Mesenchymal stem cell (in vitro differentiated cells and primary cell): ENCODE data around the gene COL4A1.

ENCODE experiments used
- DNase-seq: peaks from one replicate; pipeline ENCODE4 v3.0.0-alpha.2; 2013
- H2AFZ ChIP-seq: one replicate; pipeline ENCODE4 v1.6.1; 2013; ENCODE audit warnings: low read depth, mild to moderate bottlenecking, control low read depth, inconsistent platforms, low read length, moderate library complexity
- H2AK5ac ChIP-seq: 2 replicates; pipeline ENCODE4 v1.6.1; 2013; ENCODE audit warnings: low read length, moderate library complexity, mild to moderate bottlenecking, inconsistent platforms; ENCODE audit not compliant: severe bottlenecking
- H2BK120ac ChIP-seq: one replicate; pipeline ENCODE4 v1.6.1; 2013; ENCODE audit warnings: low read depth, mild to moderate bottlenecking, inconsistent platforms, low read length, moderate library complexity
- H2BK12ac ChIP-seq, 2 experiments: one replicate each; pipeline ENCODE4 v1.6.1; 2013; ENCODE audit warnings: inconsistent platforms in 2 of 2, low read length in 2 of 2, mild to moderate bottlenecking in 2 of 2, moderate library complexity in 2 of 2, control low read depth in 1 of 2
- H2BK15ac ChIP-seq: one replicate; pipeline ENCODE4 v1.6.1; 2013; ENCODE audit warnings: mild to moderate bottlenecking, low read depth, inconsistent platforms; ENCODE audit not compliant: poor library complexity, severe bottlenecking
- H2BK5ac ChIP-seq: 2 replicates; pipeline ENCODE4 v1.6.1; 2013; ENCODE audit warnings: low read depth, mild to moderate bottlenecking, low read length, control low read depth, inconsistent platforms; ENCODE audit not compliant: poor library complexity, severe bottlenecking
- H3K14ac ChIP-seq, 2 experiments: one replicate each; pipeline ENCODE4 v1.6.1; 2013; ENCODE audit warnings: inconsistent platforms in 2 of 2, low read length in 2 of 2, control low read depth in 1 of 2, mild to moderate bottlenecking in 1 of 2, moderate library complexity in 1 of 2
- H3K18ac ChIP-seq, 2 experiments: one replicate each; pipeline ENCODE4 v1.6.1; 2013; ENCODE audit warnings: inconsistent platforms in 2 of 2, low read length in 2 of 2, control low read depth in 1 of 2, low read depth in 1 of 2, mild to moderate bottlenecking in 1 of 2
- H3K23ac ChIP-seq, 2 experiments: one replicate each; pipeline ENCODE4 v1.6.1; 2013; ENCODE audit warnings: inconsistent platforms in 2 of 2, low read length in 2 of 2, mild to moderate bottlenecking in 2 of 2, moderate library complexity in 2 of 2, control low read depth in 1 of 2
- H3K27ac ChIP-seq: 2 replicates; pipeline ENCODE4 v1.5.1; 2013; ENCODE audit warnings: mild to moderate bottlenecking, moderate library complexity, low read length, control low read depth, inconsistent platforms; ENCODE audit not compliant: poor library complexity, severe bottlenecking
- H3K27me3 ChIP-seq, 2 experiments: 2 replicates each; pipeline versions ENCODE4 v1.6.1 to v1.7.0; 2013; ENCODE audit warnings: low read length in 2 of 2, mild to moderate bottlenecking in 2 of 2, moderate library complexity in 2 of 2, control low read depth in 1 of 2, inconsistent platforms in 1 of 2; ENCODE audit not compliant: control insufficient read depth in 1 of 2, insufficient read depth in 1 of 2
- H3K36me3 ChIP-seq, 2 experiments: 2 replicates each; pipeline versions ENCODE4 v1.6.1 to v1.7.0; 2013; ENCODE audit warnings: low read length in 2 of 2, control low read depth in 1 of 2, inconsistent platforms in 1 of 2, low read depth in 1 of 2, mild to moderate bottlenecking in 1 of 2; ENCODE audit not compliant: insufficient read depth in 2 of 2, control insufficient read depth in 1 of 2
- H3K4ac ChIP-seq, 2 experiments: one replicate each; pipeline ENCODE4 v1.6.1; 2013; ENCODE audit warnings: inconsistent platforms in 2 of 2, low read length in 2 of 2, mild to moderate bottlenecking in 2 of 2, moderate library complexity in 2 of 2, control low read depth in 1 of 2, low read depth in 1 of 2
- H3K4me1 ChIP-seq: 2 replicates; pipeline ENCODE4 v1.6.1; 2013; ENCODE audit warnings: low read depth, low read length, control low read depth; ENCODE audit not compliant: control insufficient read depth, insufficient read depth
- H3K4me2 ChIP-seq: 2 replicates; pipeline ENCODE4 v1.6.1; 2013; ENCODE audit warnings: low read length, mild to moderate bottlenecking, inconsistent platforms; ENCODE audit not compliant: poor library complexity, severe bottlenecking
- H3K4me3 ChIP-seq, 2 experiments: 2 replicates each; pipeline versions ENCODE4 v1.5.1 to v1.7.0; 2013; ENCODE audit warnings: low read length in 2 of 2, mild to moderate bottlenecking in 2 of 2, control low read depth in 1 of 2, low read depth in 1 of 2; ENCODE audit not compliant: insufficient read depth in 1 of 2
- H3K79me1 ChIP-seq: replicated peaks from 2 replicates; pipeline ENCODE4 v1.6.1; 2013; ENCODE audit warnings: mild to moderate bottlenecking, control low read depth, low read length, inconsistent platforms; ENCODE audit not compliant: poor library complexity, severe bottlenecking
- H3K9ac ChIP-seq: 2 replicates; pipeline ENCODE4 v1.7.0; 2013; ENCODE audit warnings: mild to moderate bottlenecking, low read length, moderate library complexity
- H3K9me3 ChIP-seq: 2 replicates; pipeline ENCODE4 v1.7.0; 2013; ENCODE audit warnings: mild to moderate bottlenecking, low read length; ENCODE audit not compliant: control insufficient read depth
- H4K8ac ChIP-seq: one replicate; pipeline ENCODE4 v1.6.1; 2013; ENCODE audit warnings: inconsistent platforms, mild to moderate bottlenecking, low read length, moderate library complexity
- H4K91ac ChIP-seq: one replicate; pipeline ENCODE4 v1.6.1; 2013; ENCODE audit warnings: mild to moderate bottlenecking, low read length, inconsistent platforms
- WGBS: methylation state at CpG from one replicate; pipeline ENCODE4 v1.1.7; 2013; ENCODE audit warnings: mixed read lengths; 5-methylcytosine and 5-hydroxymethylcytosine counted together

COL4A1 gene

DNA sequence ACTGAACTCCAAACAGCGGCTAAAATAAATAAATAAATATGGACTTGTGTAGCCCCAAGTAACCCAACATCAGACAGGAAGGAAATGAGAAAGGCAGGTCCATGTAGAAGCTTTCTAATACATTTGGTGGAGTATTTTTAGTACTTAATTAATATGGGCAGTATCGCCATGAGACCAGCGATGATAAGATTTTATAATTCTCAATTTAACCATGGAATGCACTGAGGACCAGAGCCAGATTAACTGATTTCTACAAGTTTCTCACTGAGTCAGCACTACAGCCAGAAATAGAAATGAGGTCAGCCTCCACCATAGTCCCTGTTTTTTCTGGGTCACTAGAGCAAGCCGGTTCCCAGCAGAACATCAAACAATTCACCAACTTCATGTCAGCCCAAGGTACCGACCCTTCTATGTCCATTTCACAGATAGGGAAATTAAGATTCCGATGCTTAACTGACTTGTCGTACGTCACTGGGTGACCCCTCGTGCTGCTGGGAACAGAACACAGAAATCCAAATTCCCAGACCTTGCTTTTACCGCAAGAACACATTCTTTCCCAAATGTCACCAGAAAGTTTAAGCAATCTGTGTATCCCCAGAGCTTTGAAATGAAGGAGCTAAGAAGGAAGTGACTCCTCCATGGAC is 90.4 kb downstream of the COL4A1 start:
- Histone ChIP-seq H3K9me3 (no peaks in the 10 kb centered on the region), H2AK5ac (no peak overlapping the region), H3K9ac (peak overlapping the region; percentile 61), H4K91ac (no peak overlapping the region), H3K18ac (no peak overlapping the region), H2AFZ (no peak overlapping the region), H3K4me3 (peak overlapping the region in 1 of 2 experiments; percentile 46), H3K27me3 (no peaks in the 10 kb centered on the region), H2BK120ac (no peak overlapping the region), H3K4ac (peak overlapping the region in 1 of 2 experiments; percentile 42), H3K27ac (no peak overlapping the region), H2BK15ac (no peak overlapping the region), H2BK5ac (no peak overlapping the region), H3K23ac (peak overlapping the region in 1 of 2 experiments; percentile 36), H2BK12ac (no peak overlapping the region), H4K8ac (no peak overlapping the region), H3K36me3 (peaks cover 11 to 40% of the 10 kb centered on the region in 2 experiments), H3K79me1 (peaks cover 25% of the 10 kb centered on the region), H3K14ac (peak overlapping the region in 1 of 2 experiments; percentile 26), H3K4me1 (peaks cover 16% of the 10 kb centered on the region), H3K4me2 (no peak overlapping the region)
- WGBS: 72% methylated on average over 10 of the region's 10 CpGs
- DNase-seq: peak; percentile 90

DNA sequence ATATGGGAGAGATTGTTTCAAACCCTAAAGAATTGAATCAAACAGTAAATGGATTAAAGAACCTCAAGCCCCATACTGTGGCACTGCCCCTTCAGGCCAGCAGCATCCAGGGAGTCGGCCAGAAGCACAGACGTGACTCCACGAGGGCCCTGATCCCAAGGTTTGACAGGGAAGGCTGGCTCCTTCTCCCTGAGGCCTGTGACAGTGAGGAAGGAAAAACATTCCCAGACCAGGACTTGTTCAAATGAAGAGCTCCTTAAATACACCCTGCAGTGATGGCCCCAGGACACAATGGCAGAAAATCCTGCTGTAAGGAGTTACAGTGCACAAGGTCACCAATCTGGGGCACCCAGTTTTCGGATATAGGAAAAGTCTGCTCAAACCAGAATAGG is 91.0 kb downstream of the COL4A1 start:
- no peak overlapping the region for H2BK15ac ChIP-seq
- no peaks in the 10 kb centered on the region for H3K27me3 ChIP-seq
- peaks cover 28% of the 10 kb centered on the region for H3K79me1 ChIP-seq
- H3K4ac ChIP-seq: no peak overlapping the region
- H3K14ac ChIP-seq: no peak overlapping the region
- peak; percentile 58 for DNase-seq
- H3K23ac ChIP-seq: no peak overlapping the region
- H3K4me3 ChIP-seq: peak overlapping the region in 1 of 2 experiments; percentile 46
- H2AFZ ChIP-seq: no peak overlapping the region
- H3K18ac ChIP-seq: no peak overlapping the region
- no peak overlapping the region for H4K91ac ChIP-seq
- H3K4me2 ChIP-seq: no peak overlapping the region
- peak overlapping the region; percentile 6 for H3K9ac ChIP-seq
- peaks cover 16% of the 10 kb centered on the region for H3K4me1 ChIP-seq
- H2BK12ac ChIP-seq: peak overlapping the region in 1 of 2 experiments; percentile 60
- H2BK120ac ChIP-seq: no peak overlapping the region
- H2BK5ac ChIP-seq: no peak overlapping the region
- no peak overlapping the region for H2AK5ac ChIP-seq
- no peak overlapping the region for H3K27ac ChIP-seq
- no peak overlapping the region for H4K8ac ChIP-seq
- H3K36me3 ChIP-seq: peaks cover 16 to 43% of the 10 kb centered on the region in 2 experiments
- H3K9me3 ChIP-seq: no peaks in the 10 kb centered on the region
- WGBS: 58% methylated on average over 4 of the region's 4 CpGs

- Histone ChIP-seq H3K79me1 (peaks cover 32% of the 10 kb centered on the region), H2BK12ac (no peak overlapping the region), H3K27me3 (no peaks in the 10 kb centered on the region)
Observed at GRCh38 chr13:110215606-110216005, 91.4 kb downstream of the COL4A1 start.

DNA sequence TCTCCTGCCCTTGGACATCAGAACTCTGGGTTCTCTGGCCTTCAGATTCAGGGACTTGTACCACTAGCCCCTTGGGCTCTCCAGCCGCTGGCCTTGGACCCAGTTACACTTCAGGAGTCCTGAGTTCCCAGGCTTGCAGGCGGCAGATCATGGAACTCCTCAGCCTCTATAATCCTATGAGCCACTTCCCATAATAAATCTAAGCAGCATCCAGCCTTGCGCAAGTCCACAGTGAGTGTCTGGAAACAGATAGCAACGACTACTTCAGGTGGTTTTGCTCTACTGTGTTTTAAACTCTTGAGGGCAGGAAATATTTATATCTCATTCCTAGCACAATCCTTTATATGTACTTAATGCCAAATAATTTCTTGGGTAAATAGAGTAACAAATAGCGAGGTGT is 92.3 kb downstream of the COL4A1 start:
- H2AFZ ChIP-seq: no peak overlapping the region
- peaks cover 16% of the 10 kb centered on the region for H3K4me1 ChIP-seq
- H3K9me3 ChIP-seq: no peaks in the 10 kb centered on the region
- H3K79me1 ChIP-seq: peaks cover 33% of the 10 kb centered on the region
- H3K27ac ChIP-seq: no peak overlapping the region
- H2BK120ac ChIP-seq: no peak overlapping the region
- no peak overlapping the region for H3K9ac ChIP-seq
- H2BK15ac ChIP-seq: peak overlapping the region; percentile 60
- H3K4me2 ChIP-seq: no peak overlapping the region
- WGBS: 71% methylated on average over 5 of the region's 5 CpGs
- H2AK5ac ChIP-seq: no peak overlapping the region
- no peak overlapping the region for H3K18ac ChIP-seq
- no peak overlapping the region for H3K4ac ChIP-seq
- no peak overlapping the region for H4K91ac ChIP-seq
- peaks cover 30 to 52% of the 10 kb centered on the region in 2 experiments for H3K36me3 ChIP-seq
- H3K14ac ChIP-seq: no peak overlapping the region
- no peak overlapping the region for H2BK5ac ChIP-seq
- peak; percentile 86 for DNase-seq
- H4K8ac ChIP-seq: no peak overlapping the region
- H3K23ac ChIP-seq: no peak overlapping the region
- no peak overlapping the region for H2BK12ac ChIP-seq
- no peak overlapping the region for H3K4me3 ChIP-seq
- no peaks in the 10 kb centered on the region for H3K27me3 ChIP-seq

More at GRCh38 chr13:110215606-110216005, 91.4 kb downstream of the COL4A1 start:
- Histone ChIP-seq H3K27ac (no peak overlapping the region), H2AFZ (no peak overlapping the region), H4K91ac (no peak overlapping the region), H3K9me3 (no peaks in the 10 kb centered on the region), H3K18ac (no peak overlapping the region), H3K23ac (no peak overlapping the region), H3K9ac (no peak overlapping the region), H2BK5ac (no peak overlapping the region), H2AK5ac (no peak overlapping the region), H3K4me3 (no peak overlapping the region), H3K4me2 (no peak overlapping the region), H3K36me3 (peaks cover 20 to 46% of the 10 kb centered on the region in 2 experiments), H3K4me1 (peaks cover 16% of the 10 kb centered on the region), H3K14ac (no peak overlapping the region), H2BK120ac (no peak overlapping the region), H4K8ac (no peak overlapping the region), H2BK15ac (no peak overlapping the region), H3K4ac (no peak overlapping the region)
- WGBS: 37% methylated on average over 7 of the region's 7 CpGs
- DNase-seq: peak; percentile 84
